GM18511 (cell line): ENCODE results near the gene TAT.

Experiments used
- ATAC-seq: cut with Tn5 transposase; IDR thresholded peaks from one replicate; pipeline ENCODE4 v1.9.1; 2021; ENCODE audit warnings: mild to moderate bottlenecking, moderate library complexity; ENCODE audit not compliant: unreplicated experiment

The TAT gene

GRCh38 chr16:71547168-71547567 is 29.7 kb downstream of the TAT start:
- no peak for ATAC-seq

- ATAC-seq: peak; percentile 69
Observed at GRCh38 chr16:71542377-71542776, 34.5 kb downstream of the TAT start.

GRCh38 chr16:71537643-71538042 is 39.2 kb downstream of the TAT start:
- ATAC-seq: peak; percentile 72

- no peak for ATAC-seq
Observed at GRCh38 chr16:71536752-71537499, 40.0 kb downstream of the TAT start.

DNA sequence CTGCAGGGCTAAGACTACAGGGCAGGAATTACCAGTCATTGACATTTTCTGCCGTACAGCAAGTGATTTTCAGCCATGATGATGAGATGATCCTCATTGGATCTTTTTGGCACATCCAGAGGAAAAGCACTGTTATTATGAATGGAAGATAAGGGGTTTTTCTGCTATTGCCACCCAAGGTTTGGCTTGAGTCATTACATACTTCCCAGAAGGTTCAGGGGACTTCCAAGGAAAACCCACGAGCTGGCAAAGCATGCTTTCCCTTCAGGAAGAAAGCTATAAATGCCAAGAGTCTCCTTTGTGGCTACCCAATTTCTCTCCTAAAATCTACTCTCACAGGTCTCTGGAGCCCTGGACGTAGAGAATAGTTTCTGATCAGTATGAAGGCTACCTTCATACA is 44.5 kb downstream of the TAT start:
- no peak for ATAC-seq

DNA sequence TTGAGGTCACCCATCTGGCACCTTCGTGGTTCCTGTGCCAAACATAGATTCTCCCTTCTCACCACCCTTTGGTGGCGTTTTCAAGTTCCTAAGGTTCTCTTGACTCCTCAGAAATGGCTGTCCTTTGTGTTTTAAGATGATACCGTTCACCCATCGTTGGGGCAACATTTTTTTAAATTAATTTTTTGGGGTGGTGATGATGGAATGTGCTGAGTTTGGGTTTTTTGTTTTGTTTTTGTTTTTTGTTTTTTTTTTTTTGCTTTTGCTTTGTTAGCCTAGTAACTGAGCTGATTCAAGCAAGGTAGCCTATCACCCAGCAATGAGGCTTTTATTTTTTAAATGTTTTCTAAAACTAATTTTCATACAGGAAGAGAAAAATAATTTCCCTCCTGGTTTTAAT is 48.0 kb downstream of the TAT start:
- ATAC-seq: no peak

DNA sequence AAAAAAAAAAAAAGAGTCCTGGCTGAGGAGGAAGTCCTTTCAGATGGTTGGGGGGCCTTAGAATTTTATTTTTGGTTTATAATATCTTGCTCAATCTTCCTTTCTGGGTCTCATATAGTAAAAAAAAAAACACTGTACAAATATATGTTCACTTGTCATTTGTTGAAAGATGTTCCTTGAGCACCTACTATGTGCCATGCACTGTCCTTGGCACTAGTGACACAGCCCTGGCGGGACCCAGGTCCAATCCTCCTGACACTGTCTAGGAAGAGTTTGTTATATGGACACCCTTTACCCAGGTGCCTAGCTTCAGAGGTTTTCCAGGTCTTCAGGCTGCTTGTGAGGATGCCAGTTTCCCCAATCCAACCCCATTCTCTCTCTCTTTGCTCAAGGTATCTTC is 48.6 kb downstream of the TAT start:
- ATAC-seq: no peak

GRCh38 chr16:71526111-71526631 is 50.7 kb downstream of the TAT start, which contains the start of gene CHST4:
TSS of gene CHST4 (plus strand) at chr16:71526426. CDS start at chr16:71536678, 10,252 bp downstream.
- no peak for ATAC-seq

GRCh38 chr16:71524566-71525553 is 52.0 kb downstream of the TAT start:
- no peak for ATAC-seq

- ATAC-seq: no peak
Observed at GRCh38 chr16:71520550-71520949, 56.3 kb downstream of the TAT start.
